NCI-H146 (cell line): ENCODE measurements around the gene TINAG.
"Not testable (repeated sequence)": the region's sequence is repeated elsewhere in the genome, so short reads cannot be mapped to it uniquely, and the experiment has no call there.

Experiments used
- DNase-seq: peaks from one replicate; lab custom pipeline; 2025; lab: John Stamatoyannopoulos, UW

Gene TINAG

DNA sequence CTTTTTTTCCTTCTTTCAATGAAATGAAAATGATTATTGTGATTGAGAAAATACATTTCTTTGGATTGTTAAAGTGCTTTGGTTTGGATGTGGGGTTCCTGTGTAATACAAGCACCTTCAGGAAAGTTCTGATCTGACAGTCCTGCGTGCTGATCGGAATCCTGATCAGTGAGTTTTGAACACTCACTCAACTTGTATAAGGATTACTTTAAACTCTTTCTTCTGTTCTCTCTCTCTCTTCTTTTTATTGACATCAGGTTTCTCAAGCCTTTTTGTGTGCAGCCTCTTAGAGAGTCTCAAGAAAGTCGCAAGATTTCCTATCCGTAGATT, 710 bp downstream of the TINAG start:
- no peak for DNase-seq

GRCh38 chr6:54310377-54311152, 2.3 kb downstream of the TINAG start:
- no peak for DNase-seq

DNA sequence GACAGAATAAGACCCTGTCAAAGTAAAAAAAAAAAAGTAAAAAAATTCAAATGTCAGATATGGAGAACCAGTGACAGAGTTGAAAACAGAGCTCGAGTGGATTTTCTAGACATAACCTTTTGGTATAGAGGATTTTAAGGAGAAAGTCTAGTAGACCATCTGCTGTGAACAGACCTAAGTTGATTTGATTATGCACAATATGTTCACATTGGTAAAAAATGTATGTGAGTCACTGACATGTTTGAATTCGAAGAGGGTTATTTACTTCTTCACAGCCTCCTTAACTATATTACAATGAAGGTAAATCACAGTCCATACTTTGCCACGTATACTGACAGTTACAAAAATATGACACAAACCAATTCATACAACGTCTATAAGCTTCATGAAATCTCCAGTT, 7.4 kb downstream of the TINAG start:
- DNase-seq: no peak

DNA sequence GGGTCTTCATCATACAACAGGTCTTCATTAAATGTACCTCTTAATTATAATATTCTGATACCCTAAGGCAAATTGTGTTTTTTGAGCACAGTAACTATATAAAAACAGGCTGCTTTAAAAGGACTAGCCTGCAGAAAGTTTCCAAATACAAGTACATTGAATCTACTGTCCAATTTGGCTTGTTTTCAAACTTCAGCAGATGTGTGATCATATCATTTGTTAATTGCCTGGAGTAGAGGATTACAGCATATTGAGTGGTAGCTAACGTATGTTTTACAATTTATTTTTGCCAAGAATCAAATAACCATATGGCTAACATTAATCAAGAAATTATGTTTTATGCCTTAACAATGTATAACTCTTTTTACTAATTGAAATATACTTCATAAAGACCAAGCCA, 12.6 kb downstream of the TINAG start:
- DNase-seq: no peak

GRCh38 chr6:54327631-54328030, 19.4 kb downstream of the TINAG start:
- DNase-seq: no peak

DNA sequence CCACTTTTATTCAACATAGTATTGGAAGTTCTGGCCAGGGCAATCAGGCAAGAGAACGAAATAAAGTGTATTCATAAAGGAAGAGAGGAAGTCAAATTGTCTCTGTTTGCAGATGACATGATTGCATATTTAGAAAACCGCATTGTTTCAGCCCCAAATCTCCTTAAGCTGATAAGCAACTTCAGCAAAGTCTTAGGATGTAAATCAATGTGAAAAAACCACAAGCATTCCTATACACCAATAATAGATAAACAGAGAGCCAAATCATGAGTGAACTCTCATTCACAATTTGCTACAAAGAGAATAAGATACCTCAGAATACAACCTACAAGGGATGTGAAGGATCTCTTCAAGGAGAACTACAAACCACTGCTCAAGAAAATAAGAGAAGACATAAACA, 23.3 kb downstream of the TINAG start:
- not testable (repeated sequence) for DNase-seq

GRCh38 chr6:54335871-54336270, 27.6 kb downstream of the TINAG start:
- DNase-seq: no peak

- DNase-seq: no peak
Observed at GRCh38 chr6:54353975-54354374, 45.7 kb downstream of the TINAG start.

GRCh38 chr6:54354608-54355007, 46.4 kb downstream of the TINAG start:
- no peak for DNase-seq

DNA sequence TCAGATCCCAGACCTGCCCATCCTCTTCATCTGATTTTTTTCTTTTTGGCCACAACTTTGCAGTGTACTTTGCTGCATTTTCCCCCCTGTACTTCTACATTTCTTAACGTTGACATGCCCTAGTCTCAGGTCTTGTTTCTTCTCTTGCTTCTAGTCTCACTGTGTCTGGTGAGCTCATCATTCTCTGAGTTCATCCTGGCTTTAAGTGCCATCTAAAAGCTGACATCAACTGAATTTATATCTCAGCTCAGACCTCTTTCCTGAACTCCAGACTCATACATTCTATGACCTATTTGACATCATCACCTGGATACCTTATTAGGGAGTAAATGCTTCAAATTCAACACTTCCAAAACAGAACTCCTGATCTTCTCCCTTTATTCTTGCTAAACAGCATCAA, 48.9 kb downstream of the TINAG start:
- DNase-seq: no peak

- no peak for DNase-seq
Observed at GRCh38 chr6:54361188-54361587, 52.9 kb downstream of the TINAG start.

GRCh38 chr6:54361734-54362133, 53.5 kb downstream of the TINAG start:
- DNase-seq: no peak

- DNase-seq: no peak
Observed at GRCh38 chr6:54366667-54367327, 58.6 kb downstream of the TINAG start.

DNA sequence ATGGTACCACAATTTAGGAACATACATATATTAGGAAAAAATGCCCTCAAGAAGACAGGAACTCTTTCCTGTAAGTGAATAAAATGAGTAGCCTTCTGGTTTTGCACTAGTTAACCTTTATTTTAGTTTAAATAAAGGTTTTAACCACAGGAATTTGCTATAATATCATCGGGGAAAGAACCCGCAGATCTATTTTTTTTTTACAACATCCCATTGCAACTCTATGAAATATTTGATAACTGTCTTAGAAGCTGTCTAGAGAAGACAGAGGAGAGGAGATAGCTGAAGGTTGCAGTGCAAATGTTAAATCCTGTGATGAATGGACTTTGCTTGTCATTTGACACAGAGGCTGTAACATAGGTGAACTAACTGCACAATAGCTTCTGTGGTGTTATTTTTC, 69.5 kb downstream of the TINAG start:
- no peak for DNase-seq

DNA sequence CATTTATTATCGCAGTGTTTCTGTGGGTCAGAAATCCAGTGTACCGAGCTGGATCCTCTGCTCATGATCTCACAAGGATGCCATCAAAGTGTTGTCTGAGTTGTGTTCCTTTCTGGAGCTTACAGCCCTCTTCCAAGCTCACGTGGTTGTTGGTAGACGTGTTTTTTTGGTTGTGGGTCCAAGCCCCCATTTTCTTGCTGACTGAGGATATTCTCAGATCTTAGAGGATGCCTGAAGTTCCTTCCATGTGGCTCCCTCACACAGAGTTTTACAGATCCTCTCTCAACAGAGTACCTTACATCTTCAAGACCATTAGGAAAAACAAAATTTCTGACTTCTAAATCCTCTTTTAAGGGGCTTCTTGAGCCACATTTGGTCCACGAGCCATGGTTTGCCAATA, 78.1 kb downstream of the TINAG start:
- no peak for DNase-seq

DNA sequence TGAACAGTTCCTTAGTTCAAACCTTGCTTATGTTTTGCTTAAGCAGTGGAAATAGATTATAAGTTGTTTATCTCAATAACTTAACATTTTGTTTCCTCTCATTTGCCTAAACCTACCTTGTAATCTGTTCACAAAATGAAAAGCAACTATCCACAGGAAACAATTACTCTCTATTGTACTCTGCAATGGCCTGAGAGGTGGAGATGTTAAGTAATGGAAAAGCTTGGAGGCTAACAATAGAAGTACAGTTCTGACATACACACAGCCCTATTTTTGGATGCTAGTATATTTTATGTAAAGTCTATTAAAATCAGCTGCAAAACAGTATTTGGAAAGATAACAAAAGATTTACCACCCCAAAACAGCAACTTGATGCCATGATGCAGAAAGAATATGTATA, 82.1 kb downstream of the TINAG start:
- DNase-seq: no peak

- no peak for DNase-seq
Observed at GRCh38 chr6:54391577-54391976, 83.3 kb downstream of the TINAG start.

- DNase-seq: no peak
Observed at GRCh38 chr6:54403096-54403495, 94.9 kb downstream of the TINAG start.

DNA sequence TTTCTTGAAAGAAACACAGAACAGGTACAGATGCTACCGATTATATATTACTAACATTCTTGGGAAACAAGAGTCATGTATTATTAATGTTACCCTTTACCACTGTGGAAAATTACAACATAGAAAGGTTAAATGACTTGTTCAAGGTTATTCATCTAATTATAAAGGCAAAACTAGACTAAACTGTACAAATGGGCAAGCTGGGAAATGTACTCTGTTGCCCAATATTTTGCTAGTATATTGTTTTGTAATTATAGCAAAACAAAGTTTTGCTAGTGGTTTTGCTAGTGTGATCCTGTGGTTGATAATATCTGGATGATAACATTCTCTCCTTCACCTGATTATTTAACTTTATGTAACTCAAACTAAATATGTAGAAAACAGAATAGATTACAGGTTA, 96.5 kb downstream of the TINAG start:
- DNase-seq: no peak

DNA sequence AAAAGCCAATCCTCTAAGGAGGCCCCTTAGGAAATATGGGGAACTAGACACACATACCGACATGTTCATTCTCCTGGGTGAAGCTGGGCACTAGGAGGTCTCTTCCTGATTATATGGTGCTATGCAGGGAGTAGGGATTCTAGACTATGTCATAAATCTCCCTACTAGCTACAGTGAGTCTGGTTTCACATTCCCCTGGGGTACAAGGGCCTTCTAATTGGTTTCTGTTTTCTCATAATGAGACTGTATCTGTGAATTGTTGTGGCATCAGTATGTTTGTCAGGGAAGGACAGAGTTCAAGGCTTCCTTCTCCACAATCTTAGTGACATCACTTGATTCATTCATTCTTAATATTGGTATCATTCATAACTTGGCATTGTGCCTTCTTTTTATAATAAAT, 103.5 kb downstream of the TINAG start:
- no peak for DNase-seq

DNA sequence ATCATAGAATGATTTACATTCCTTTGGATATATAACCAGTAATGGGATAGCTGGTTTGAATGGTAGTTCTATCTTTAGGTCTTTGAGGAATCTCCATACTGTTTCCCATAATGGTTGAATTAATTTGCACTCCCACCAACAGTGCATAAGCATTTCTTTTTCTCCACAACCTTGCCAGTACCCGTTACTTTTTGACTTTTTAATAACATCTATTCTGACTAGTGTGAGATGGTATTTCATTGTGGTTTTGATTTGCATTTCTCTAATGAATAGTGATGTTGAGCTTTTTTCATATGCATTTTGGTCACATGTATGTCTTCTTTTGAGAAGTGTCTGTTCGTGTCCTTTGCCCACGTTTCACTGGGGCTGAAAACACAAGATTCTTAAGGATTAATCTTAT, 107.3 kb downstream of the TINAG start:
- no peak for DNase-seq

- DNase-seq: no peak
Observed at GRCh38 chr6:54419885-54420284, 111.6 kb downstream of the TINAG start.

DNA sequence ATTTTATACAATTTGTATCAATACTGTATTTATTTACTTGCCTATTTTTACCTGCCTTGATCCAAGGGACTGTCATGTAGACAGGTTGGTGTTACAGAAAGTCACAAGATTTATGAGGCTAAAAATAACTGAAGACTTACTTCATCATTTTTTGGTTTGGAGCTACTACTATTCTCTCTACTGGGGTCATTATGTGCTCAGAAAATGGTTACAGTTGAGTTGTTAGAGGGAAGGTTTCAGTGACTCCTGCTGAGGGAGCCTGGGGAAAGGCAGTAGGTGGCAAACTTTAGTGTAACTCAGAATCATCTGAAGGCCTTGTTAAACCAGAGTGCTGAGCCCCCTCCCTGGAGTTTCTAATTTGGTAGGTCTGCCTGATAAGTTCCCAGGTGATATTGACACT, 118.8 kb downstream of the TINAG start:
- DNase-seq: no peak

DNA sequence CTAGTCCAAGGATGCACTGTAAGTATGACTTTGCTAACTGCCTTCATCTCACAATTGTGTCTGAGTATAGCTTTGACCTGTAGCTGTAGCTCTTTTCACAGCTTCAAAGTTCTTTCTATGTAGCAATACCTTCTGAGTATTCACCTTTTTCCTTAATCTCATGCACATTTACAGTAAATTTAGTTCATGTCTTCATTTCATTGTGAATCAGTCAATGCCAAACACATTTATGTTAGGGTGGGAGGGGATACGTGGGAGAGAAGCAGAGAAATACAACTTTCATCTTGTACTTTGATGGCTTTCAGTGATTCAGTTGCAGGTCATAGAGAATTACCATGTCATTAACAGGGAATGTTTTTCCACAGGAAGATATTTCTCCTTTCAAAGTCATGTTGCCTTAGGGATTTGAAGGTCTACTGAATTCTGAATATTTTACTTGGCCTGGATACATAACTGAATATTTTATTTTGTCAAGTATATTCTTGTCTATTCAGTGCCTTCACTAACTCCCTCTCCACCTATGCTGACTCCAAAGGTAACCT, 119.2 kb downstream of the TINAG start:
- DNase-seq: no peak
